Keratinocyte (primary cell): Measurements from ENCODE around the gene WNT9A. TPM values are rescaled to one million over a fixed set of nuclear protein-coding genes. Genes with fewer than 3 reads are reported as not detected.

Experiments used
- DNase-seq: peaks from one replicate; pipeline ENCODE4 v3.0.0-alpha.2; 2011; ENCODE audit warnings: low read depth, missing footprints, low spot score
- FAIRE-seq: peaks from 2 replicates; lab custom pipeline; 2011; peaks lifted over from hg19 to GRCh38; lab: Jason Lieb, UNC
- H2AFZ ChIP-seq: 2 replicates; pipeline ENCODE4 v1.6.0; 2012; ENCODE audit warnings: low read length, control low read depth, inconsistent platforms; ENCODE audit not compliant: control insufficient read depth
- H3K27ac ChIP-seq: 2 replicates; pipeline ENCODE4 v1.5.1; 2011; ENCODE audit warnings: low read length; ENCODE audit not compliant: control insufficient read depth, insufficient read depth
- H3K27me3 ChIP-seq: 3 replicates; pipeline ENCODE4 v1.6.0; 2011; ENCODE audit warnings: low read length; ENCODE audit not compliant: control insufficient read depth, insufficient read depth; ENCODE audit errors: extremely low read depth
- H3K36me3 ChIP-seq, 2 experiments: 2 replicates in 1 of 2; 3 replicates in 1 of 2; pipeline ENCODE4 v1.5.1; 2011; ENCODE audit warnings: low read length in 2 of 2, mild to moderate bottlenecking in 1 of 2; ENCODE audit not compliant: control insufficient read depth in 2 of 2, insufficient read depth in 2 of 2; ENCODE audit errors: extremely low read depth in 1 of 2
- H3K4me1 ChIP-seq: 3 replicates; pipeline ENCODE4 v1.5.1; 2011; ENCODE audit warnings: low read length; ENCODE audit not compliant: control insufficient read depth, insufficient read depth; ENCODE audit errors: extremely low read depth
- H3K4me2 ChIP-seq: 3 replicates; pipeline ENCODE4 v1.6.0; 2011; ENCODE audit warnings: low read depth, low read length; ENCODE audit not compliant: control insufficient read depth, insufficient read depth; ENCODE audit errors: extremely low read depth
- H3K4me3 ChIP-seq, 3 experiments: fragments of 200-600 bp in 1 of 3; sonication (generic) in 1 of 3; 2 replicates in 2 of 3; 3 replicates in 1 of 3; pipeline ENCODE4 v1.5.1; 2011 to 2016; ENCODE audit warnings: low read length in 3 of 3, mild to moderate bottlenecking in 3 of 3, control low read depth in 2 of 3, inconsistent platforms in 1 of 3, low read depth in 1 of 3, mixed read lengths in 1 of 3, mixed run types in 1 of 3, moderate library complexity in 1 of 3; ENCODE audit not compliant: control insufficient read depth in 2 of 3, insufficient read depth in 2 of 3; ENCODE audit errors: extremely low read depth in 1 of 3
- H3K79me2 ChIP-seq: 2 replicates; pipeline ENCODE4 v1.6.0; 2012; ENCODE audit warnings: low read length; ENCODE audit not compliant: control insufficient read depth, insufficient read depth
- H3K9ac ChIP-seq: 3 replicates; pipeline ENCODE4 v1.6.0; 2011; ENCODE audit warnings: low read length; ENCODE audit not compliant: control insufficient read depth, insufficient read depth; ENCODE audit errors: extremely low read depth
- H3K9me1 ChIP-seq: 3 replicates; pipeline ENCODE4 v1.6.0; 2011; ENCODE audit warnings: low read length; ENCODE audit not compliant: control insufficient read depth, insufficient read depth; ENCODE audit errors: extremely low read depth
- H3K9me3 ChIP-seq: 2 replicates; pipeline ENCODE4 v1.5.1; 2012; ENCODE audit warnings: low read depth, low read length; ENCODE audit not compliant: control insufficient read depth
- H4K20me1 ChIP-seq: 3 replicates; pipeline ENCODE4 v1.6.0; 2011; ENCODE audit warnings: low read length; ENCODE audit not compliant: control insufficient read depth, insufficient read depth; ENCODE audit errors: extremely low read depth
- EZH2 ChIP-seq: IDR thresholded peaks from one replicate; pipeline ENCODE4 v1.6.1; 2012; ENCODE audit warnings: inconsistent platforms, mild to moderate bottlenecking, low read length, moderate library complexity
- dilution Hi-C: fragments of 300-500 bp; cut with MboI; formaldehyde crosslinking; loops from one replicate; pipeline ENCODE4 v1.7.0; 2020; ENCODE audit warnings: low sequenced_read_pairs; ENCODE audit not compliant: extremely low pct_ligation_motif_present
- polyA plus RNA-seq, 5 experiments: library from polyadenylated mRNA; depleted of rRNA in 3 of 5; stranded (reverse) in 3 of 5; stranded (forward) in 1 of 5; unstranded in 1 of 5; fragments of >200 nt; gene quantifications; 1 replicate in 1 of 5; 2 replicates in 3 of 5; 3 replicates in 1 of 5; pipeline versions ENCODE4 v1.2.1 to v1.2.3, GENCODE V29; 2011 to 2012; ENCODE audit warnings: missing spikeins in 2 of 5, low read depth in 1 of 5, low replicate concordance in 1 of 5
- TF ChIP-seq, protein P1 (sequence below), 3 experiments: IDR thresholded peaks in 1 of 3; conservative IDR thresholded peaks in 1 of 3; optimal IDR thresholded peaks in 1 of 3; 2 replicates in 2 of 3; 3 replicates in 1 of 3; pipeline versions ENCODE3 to v1.5.1; 2011; ENCODE audit warnings: low read length in 3 of 3, mild to moderate bottlenecking in 3 of 3, moderate library complexity in 2 of 3, control low read depth in 1 of 3, inconsistent platforms in 1 of 3; ENCODE audit not compliant: insufficient read depth in 2 of 3; ENCODE audit errors: extremely low read depth in 1 of 3

The WNT9A gene
- polyA plus RNA-seq, 1 donor (not counting 4 experiments of a cell fraction or from before 2014, with no cell fraction given) = 1.7 TPM

DNA sequence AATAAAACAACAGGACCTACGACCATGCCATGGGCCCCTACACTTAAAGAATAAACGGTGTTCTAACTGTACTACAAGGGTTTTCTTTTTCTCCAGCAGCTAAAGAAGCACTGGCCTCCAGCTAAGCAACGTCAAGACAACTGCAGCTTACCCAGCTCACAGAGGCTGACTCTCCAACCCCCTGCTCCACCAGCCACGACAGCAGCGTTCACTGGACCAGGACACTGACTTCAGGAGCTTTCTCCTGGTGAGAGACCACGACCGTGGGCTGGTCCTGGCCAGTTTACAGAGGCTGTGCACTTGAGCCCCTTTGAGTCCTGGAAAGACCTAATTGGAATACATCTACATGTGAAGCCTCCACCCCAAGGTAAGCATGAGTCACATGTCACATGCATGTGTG is 39.4 kb downstream of the WNT9A start:
- Histone ChIP-seq H3K36me3 (no peaks in the 10 kb centered on the region), H3K27ac (no peak overlapping the region), H3K79me2 (no peaks in the 10 kb centered on the region), H3K4me1 (peaks cover 9% of the 10 kb centered on the region), H4K20me1 (no peaks in the 10 kb centered on the region), H3K9me3 (no peaks in the 10 kb centered on the region), H3K27me3 (no peaks in the 10 kb centered on the region), H3K4me2 (no peak overlapping the region), H3K9me1 (no peaks in the 10 kb centered on the region), H3K4me3 (no peak overlapping the region), H2AFZ (no peak overlapping the region), H3K9ac (no peak overlapping the region)
- dilution Hi-C loops = no loop called here
- DNase-seq = no peak
- TF ChIP-seq, protein P1, sequence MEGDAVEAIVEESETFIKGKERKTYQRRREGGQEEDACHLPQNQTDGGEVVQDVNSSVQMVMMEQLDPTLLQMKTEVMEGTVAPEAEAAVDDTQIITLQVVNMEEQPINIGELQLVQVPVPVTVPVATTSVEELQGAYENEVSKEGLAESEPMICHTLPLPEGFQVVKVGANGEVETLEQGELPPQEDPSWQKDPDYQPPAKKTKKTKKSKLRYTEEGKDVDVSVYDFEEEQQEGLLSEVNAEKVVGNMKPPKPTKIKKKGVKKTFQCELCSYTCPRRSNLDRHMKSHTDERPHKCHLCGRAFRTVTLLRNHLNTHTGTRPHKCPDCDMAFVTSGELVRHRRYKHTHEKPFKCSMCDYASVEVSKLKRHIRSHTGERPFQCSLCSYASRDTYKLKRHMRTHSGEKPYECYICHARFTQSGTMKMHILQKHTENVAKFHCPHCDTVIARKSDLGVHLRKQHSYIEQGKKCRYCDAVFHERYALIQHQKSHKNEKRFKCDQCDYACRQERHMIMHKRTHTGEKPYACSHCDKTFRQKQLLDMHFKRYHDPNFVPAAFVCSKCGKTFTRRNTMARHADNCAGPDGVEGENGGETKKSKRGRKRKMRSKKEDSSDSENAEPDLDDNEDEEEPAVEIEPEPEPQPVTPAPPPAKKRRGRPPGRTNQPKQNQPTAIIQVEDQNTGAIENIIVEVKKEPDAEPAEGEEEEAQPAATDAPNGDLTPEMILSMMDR (optimal IDR thresholded peaks at IDR 0.05 in 1 of 3, IDR thresholded peaks at IDR 0.05 in 1 of 3, conservative IDR thresholded peaks at IDR 0.05 in 1 of 3; ENCODE audit: extremely low read depth in 1 of 3, insufficient read depth in 2 of 3, low read length in 3 of 3) = no peak
- TF ChIP-seq EZH2 = no peak
- no peak for FAIRE-seq

GRCh38 chr1:227907439-227908015 is 40.2 kb downstream of the WNT9A start:
- H2AFZ ChIP-seq = no peak overlapping the region
- H3K4me1 ChIP-seq = peaks cover 9% of the 10 kb centered on the region
- no peak overlapping the region for H3K4me3 ChIP-seq
- dilution Hi-C loops = no loop called here
- H3K27ac ChIP-seq = no peak overlapping the region
- H3K9ac ChIP-seq = no peak overlapping the region
- H3K9me3 ChIP-seq = no peaks in the 10 kb centered on the region
- DNase-seq (no peak), FAIRE-seq (no peak)
- H3K4me2 ChIP-seq = no peak overlapping the region
- H4K20me1 ChIP-seq = no peaks in the 10 kb centered on the region
- TF ChIP-seq, protein P1 (optimal IDR thresholded peaks at IDR 0.05 in 1 of 3, IDR thresholded peaks at IDR 0.05 in 1 of 3, conservative IDR thresholded peaks at IDR 0.05 in 1 of 3; ENCODE audit: extremely low read depth in 1 of 3, insufficient read depth in 2 of 3, low read length in 3 of 3) = no peak
- TF ChIP-seq EZH2 = no peak
- H3K27me3 ChIP-seq = no peaks in the 10 kb centered on the region
- no peaks in the 10 kb centered on the region for H3K79me2 ChIP-seq
- H3K36me3 ChIP-seq = no peaks in the 10 kb centered on the region
- no peaks in the 10 kb centered on the region for H3K9me1 ChIP-seq
